ENCODE results near the gene DUSP22.

The DUSP22 gene

DNA sequence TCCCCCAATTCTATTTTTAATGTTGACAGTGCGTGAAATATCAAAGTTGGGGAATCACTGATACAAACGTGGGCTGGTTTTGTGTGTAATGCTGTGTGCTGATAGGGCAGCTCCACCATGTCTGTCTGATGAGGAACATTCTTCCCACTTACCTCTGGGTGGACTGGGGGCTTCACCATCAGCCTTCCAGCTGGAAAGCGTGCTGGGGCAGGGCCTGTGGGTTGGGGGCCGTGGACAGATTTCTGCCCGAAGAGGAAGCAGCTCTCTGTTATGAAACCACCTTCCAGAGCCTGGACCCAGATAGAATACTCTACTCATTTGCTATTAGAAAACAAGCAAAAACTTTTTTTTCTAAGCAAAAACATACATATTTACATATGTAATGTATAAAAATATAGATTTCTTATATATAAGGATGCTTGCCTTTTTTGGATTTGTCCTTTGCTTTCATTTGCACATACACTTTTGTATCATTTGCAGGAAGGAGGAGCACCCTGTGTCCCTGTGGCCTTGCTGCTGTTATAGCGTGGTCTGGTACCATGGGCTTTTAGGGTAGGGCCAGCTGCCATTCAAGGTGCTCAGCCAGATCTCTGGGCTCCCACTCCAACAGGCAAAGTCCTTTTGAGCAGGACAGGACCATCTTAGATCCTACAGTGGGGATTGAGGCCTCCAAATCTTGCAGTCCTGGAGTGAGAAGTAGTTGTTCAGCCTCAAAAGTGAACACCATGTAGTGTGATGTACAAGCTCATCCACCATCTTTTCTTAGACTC, 48.1 kb downstream of the DUSP22 start:
- DNase-seq (ENCODE audit: low read depth) = no peak

GRCh38 chr6:340991-341827, 48.9 kb downstream of the DUSP22 start:
- DNase-seq (ENCODE audit: low read depth) = no peak

GRCh38 chr6:341914-342831, 49.9 kb downstream of the DUSP22 start:
- no peak for DNase-seq (ENCODE audit: low read depth)

- DNase-seq (ENCODE audit: low read depth) = no peak
Measured at GRCh38 chr6:342832-343179, 50.5 kb downstream of the DUSP22 start.

DNA sequence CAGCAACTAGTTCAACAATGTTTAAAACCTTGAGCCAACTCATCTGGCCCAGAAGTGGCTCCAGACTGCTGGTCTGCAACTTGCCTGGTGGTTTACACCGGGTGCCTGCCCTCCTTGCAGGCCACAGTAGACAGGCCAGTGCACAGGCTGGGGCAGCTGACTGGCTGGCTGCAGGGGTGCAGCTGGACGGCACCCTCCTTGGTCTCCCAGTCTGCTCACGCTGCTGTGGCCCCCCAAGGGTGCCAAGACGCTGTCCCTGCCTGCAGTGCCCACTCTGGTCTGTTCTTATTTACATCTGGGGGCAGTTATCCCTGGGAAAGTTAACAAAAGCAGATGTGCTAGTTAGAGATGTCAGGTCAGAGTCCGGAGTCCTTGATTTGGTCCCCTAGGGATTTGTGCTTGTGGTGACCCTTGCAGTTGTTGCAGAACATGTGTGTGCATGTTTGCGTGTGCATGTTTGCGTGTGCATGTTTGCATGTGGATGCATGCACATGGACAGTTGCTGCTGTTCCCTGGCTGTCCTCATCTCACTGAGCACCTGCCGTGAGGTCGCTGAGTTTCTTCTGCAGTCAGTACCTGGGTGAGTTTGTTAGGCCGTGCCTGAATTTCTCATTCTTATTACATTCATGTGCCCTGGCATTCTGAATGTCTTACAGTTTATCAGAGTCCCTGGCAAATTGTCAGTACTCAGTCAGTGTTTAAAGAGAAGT, 51.1 kb downstream of the DUSP22 start:
- no peak for DNase-seq (ENCODE audit: low read depth)

DNA sequence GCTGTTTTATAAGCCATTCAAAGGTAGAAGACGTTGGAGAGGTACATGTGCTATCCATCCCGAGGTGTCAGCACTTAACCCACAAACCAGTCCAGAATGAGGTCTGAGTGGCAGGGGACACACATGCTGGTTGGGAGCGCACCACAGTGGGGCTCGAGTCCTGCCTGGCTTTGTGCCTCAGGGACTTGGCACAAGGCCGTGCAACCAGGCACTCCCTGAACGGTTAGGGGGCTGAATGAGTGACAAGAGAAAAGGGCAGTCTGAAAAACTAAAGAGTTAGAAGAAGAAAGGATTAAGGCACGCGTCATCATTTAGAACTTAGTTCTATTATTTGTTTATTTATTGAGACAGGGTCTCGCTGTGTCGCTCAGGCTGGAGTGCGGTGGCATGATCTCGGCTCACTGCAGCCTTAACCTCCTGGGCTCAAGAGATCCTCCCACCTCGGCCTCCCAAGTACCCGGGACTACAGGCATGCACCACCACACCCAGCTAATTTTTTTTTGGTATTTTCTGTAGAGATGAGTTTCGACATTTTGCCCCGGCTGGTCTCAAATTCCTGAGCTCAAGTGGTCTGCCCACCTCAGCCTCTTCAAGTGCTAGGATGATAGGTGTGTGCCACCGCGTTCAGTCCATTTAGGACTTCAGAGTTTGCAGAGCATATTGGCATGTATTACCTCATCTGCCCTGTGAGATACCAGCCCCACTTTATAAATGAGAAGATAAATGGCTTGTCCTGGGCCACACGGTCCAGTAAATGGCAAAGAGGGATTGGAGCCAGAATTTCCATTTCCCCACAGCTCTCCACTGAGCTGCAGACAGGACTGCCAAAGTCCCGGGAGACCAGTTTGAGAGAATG, 51.9 kb downstream of the DUSP22 start:
- no peak for DNase-seq (ENCODE audit: low read depth)

- DNase-seq (ENCODE audit: low read depth) = no peak
Measured at GRCh38 chr6:344816-345340, 52.6 kb downstream of the DUSP22 start.

GRCh38 chr6:345747-346385, 53.6 kb downstream of the DUSP22 start:
- DNase-seq (ENCODE audit: low read depth) = no peak

DNA sequence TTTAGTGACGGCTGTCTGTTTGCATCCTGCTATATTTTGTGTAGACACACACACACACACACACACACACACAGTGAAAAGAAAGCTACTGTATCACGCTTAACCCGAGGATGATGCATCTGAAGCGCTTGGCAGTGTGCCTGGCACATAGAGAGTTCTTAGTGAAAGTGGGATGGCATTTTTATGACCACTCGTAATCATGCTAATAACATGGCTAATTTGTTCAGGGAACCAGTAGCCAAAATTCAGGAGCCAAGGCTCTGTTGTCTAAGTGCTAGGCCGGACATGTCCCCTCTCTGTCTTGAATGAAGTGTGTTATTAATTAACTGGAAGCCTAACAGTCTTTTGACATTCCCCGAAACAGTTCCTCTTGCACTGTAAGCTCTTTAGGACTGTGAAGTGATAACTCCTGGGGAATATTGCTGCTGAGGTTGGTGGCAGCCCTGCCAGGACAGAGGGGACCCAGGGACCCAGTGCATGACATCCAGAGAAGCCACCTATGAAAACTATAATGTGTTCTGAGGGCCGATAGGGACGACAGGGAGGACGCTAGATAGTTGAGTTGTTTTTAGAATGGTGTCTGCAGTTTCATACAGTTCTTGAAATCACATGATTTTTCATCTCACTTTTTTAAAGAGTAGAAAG, 54.2 kb downstream of the DUSP22 start:
- no peak for DNase-seq (ENCODE audit: low read depth)

DNA sequence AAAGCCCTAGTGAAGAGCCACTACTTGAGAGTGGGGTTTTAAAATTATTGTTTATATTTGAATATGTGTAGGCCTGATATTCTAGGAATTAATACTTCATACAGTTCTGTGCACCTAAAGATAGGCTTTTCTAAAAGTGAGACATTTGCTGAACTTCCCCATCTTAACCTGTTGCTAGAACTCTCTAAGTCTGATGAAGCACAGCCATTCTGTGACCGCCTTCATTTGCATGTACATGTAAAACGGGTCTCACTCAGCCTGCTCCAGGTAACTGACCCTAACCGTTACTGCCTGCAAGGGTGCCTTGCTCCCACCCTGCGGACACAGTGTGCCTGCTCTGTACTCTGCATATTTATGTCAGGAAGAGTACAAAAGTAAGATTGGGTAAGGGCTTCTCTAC, 54.9 kb downstream of the DUSP22 start:
- DNase-seq (ENCODE audit: low read depth) = no peak

DNA sequence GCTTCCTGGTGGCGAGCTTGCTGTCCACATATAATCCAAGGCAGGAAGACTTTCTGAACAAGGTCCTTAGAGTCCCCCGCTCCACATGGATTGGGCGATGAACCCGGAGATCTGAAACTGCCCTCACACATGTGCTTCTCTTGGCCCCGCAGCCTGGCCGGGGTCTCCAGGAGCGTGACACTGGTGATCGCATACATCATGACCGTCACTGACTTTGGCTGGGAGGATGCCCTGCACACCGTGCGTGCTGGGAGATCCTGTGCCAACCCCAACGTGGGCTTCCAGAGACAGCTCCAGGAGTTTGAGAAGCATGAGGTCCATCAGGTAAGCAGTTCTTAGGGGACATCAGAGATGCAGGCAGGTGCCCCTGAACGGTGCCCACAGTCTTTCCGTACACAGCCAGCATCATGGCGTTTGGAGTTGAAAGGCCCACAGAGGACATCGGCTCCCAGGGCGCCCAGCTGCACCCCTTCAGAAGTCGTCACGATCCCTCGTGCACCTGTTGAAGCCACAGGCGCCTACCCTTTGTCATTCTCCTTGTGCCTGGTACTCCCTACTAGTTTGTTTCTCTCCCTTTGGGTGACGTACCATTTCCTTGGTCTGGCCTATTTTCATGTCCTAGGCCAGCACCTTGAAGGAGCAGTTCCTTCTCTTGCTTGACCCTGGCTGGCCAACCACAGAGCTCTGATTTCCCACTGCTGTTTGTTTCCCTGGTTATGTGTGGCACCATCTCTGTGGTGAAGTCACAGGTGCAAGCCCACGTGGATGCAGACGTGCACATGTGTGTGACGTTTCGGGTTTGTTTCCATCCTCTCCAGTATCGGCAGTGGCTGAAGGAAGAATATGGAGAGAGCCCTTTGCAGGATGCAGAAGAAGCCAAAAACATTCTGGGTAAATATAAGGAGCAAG, 55.9 kb downstream of the DUSP22 start:
- DNase-seq (ENCODE audit: low read depth) = no peak

GRCh38 chr6:348860-349396, 56.6 kb downstream of the DUSP22 start:
- DNase-seq (ENCODE audit: low read depth) = no peak

DNA sequence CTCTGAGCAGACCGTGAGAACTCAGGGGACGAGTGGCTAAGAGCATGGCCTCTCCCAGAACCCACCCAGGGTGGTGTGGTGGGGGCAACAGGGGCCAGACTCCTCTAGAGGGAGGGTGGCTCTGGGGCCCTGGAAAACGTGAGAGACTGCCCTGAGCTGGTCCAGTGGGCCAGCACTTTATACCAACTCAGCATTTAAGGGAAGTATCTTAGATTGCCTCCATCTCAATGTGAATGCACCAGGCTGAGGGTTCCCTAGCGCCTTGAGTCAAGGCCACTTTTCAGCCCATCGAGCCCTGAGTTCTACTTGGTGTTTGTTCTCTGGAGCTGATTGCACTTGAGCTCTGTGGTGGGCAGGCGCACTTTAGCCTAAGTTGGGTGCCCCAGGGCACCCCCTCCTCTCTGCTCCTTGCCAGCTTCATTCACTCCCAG, 57.2 kb downstream of the DUSP22 start:
- DNase-seq (ENCODE audit: low read depth) = no peak

DNA sequence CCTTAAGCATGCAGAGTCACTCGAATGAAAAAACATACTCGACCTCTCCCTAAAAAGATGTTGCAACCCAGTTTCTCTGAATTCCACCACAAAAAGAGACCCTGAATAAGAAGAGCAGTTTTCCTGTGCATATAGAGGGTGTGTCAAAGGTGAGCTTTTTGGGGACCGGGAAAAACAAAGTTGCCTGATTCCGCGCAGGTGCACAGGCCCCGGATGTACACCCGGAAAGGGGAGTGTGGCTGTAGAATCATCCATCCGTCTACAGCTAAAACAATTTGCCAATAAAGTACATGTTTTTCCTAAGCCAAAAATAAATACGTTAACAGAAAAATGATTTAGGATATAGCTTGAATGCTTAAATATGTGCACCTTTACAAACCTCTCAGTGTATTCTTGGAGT, 58.1 kb downstream of the DUSP22 start:
- DNase-seq (ENCODE audit: low read depth) = no peak

DNA sequence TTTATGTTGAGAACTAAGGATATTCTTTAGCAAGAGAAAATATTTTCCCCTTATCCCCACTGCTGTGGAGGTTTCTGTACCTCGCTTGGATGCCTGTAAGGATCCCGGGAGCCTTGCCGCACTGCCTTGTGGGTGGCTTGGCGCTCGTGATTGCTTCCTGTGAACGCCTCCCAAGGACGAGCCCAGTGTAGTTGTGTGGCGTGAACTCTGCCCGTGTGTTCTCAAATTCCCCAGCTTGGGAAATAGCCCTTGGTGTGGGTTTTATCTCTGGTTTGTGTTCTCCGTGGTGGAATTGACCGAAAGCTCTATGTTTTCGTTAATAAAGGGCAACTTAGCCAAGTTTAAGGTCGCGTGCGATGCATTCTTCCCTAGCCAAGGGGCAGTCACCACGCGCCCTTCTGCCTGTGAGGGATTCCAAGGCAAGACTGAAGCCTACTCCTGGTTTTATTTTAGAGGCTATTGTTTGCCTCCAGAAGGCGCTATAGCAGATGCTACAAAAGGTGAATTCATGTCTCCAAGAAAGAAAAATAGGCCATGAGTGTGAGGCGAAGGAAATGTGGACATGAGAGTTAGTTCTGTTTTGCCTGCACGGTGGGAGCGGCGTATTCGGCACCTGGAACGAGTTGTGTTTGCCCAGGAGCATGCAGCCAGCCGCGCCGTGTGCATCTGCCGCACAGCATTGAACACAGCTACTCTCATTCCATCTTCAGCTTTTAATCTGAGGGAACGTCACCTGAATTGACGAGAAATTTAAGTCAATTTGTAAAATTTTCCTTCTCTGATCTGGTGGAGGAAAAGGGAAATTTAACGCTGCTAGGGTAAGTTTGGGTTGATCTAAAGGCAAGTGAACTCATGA, 59.0 kb downstream of the DUSP22 start:
- DNase-seq (ENCODE audit: low read depth) = no peak

GRCh38 chr6:351867-352289, 59.6 kb downstream of the DUSP22 start:
- no peak for DNase-seq (ENCODE audit: low read depth)

GRCh38 chr6:352474-352873, 60.2 kb downstream of the DUSP22 start:
- no peak for DNase-seq (ENCODE audit: low read depth)
